GM10266 (cell line): Measurements from ENCODE around the gene SMYD3.

Experiments
- DNase-seq: peaks from one replicate; pipeline ENCODE4 v3.0.0; 2012; ENCODE audit errors: extremely low spot score
- CTCF ChIP-seq: IDR thresholded peaks from 2 replicates; pipeline ENCODE4 v1.5.1; 2012; ENCODE audit warnings: mild to moderate bottlenecking, low read depth; ENCODE audit not compliant: control insufficient read depth, insufficient read depth; ENCODE audit errors: missing control alignments

The SMYD3 gene

GRCh38 chr1:246184503-246184902 lies 322.6 kb downstream of the SMYD3 start:
- no peak for DNase-seq

GRCh38 chr1:246182149-246182851 lies 324.8 kb downstream of the SMYD3 start:
- no peak for TF ChIP-seq CTCF
- DNase-seq: no peak

More at GRCh38 chr1:246184503-246184902, 322.6 kb downstream of the SMYD3 start:
- no peak for TF ChIP-seq CTCF

- no peak for TF ChIP-seq CTCF
- DNase-seq: no peak
These were observed 325.8 kb downstream of the SMYD3 start for GRCh38 chr1:246181241-246181640.

- TF ChIP-seq CTCF: no peak
- DNase-seq: no peak
These were observed 327.7 kb downstream of the SMYD3 start for GRCh38 chr1:246179401-246179800.

GRCh38 chr1:246178717-246179311 lies 328.3 kb downstream of the SMYD3 start:
- no peak for TF ChIP-seq CTCF
- no peak for DNase-seq

- DNase-seq: no peak
- TF ChIP-seq CTCF: no peak
These were observed 330.7 kb downstream of the SMYD3 start for GRCh38 chr1:246176126-246177024.

GRCh38 chr1:246170574-246171261 lies 336.4 kb downstream of the SMYD3 start:
- peak; percentile 26 for DNase-seq

More at GRCh38 chr1:246170574-246171261, 336.4 kb downstream of the SMYD3 start:
- no peak for TF ChIP-seq CTCF
